BLaER1 (cell line): ENCODE data around the gene CBL.

ENCODE experiments used
- H3K27ac ChIP-seq: shearing (Covaris generic); formaldehyde crosslinking; 2 replicates; pipeline ENCODE4 v1.8.1; 2022
- H3K27me3 ChIP-seq: shearing (Covaris generic); formaldehyde crosslinking; 2 replicates; pipeline ENCODE4 v1.8.1; 2022
- H3K36me3 ChIP-seq: shearing (Covaris generic); formaldehyde crosslinking; 2 replicates; pipeline ENCODE4 v1.8.1; 2022
- H3K4me1 ChIP-seq: shearing (Covaris generic); formaldehyde crosslinking; 2 replicates; pipeline ENCODE4 v1.8.1; 2022
- H3K4me2 ChIP-seq: shearing (Covaris generic); formaldehyde crosslinking; 2 replicates; pipeline ENCODE4 v1.8.1; 2022
- H3K4me3 ChIP-seq: shearing (Covaris generic); formaldehyde crosslinking; 2 replicates; pipeline ENCODE4 v1.8.1; 2022
- H3K9ac ChIP-seq: shearing (Covaris generic); formaldehyde crosslinking; 2 replicates; pipeline ENCODE4 v1.8.1; 2022
- H3K9me3 ChIP-seq: shearing (Covaris generic); formaldehyde crosslinking; 2 replicates; pipeline ENCODE4 v1.8.1; 2022
- H4K20me1 ChIP-seq: shearing (Covaris generic); formaldehyde crosslinking; 2 replicates; pipeline ENCODE4 v1.8.1; 2022
- Cebpa-rat ChIP-seq: shearing (Covaris generic); IDR thresholded peaks from 2 replicates; pipeline ENCODE4 v1.8.1; 2022

The CBL gene

GRCh38 chr11:119319700-119320239 lies 113.6 kb downstream of the CBL start:
- Histone ChIP-seq H3K9ac (peak overlapping the region; percentile 72), H4K20me1 (peaks cover 18% of the 10 kb centered on the region), H3K36me3 (peaks cover 3% of the 10 kb centered on the region), H3K27ac (peak overlapping the region; percentile 89), H3K4me3 (peak overlapping the region; percentile 80), H3K4me1 (peaks cover 90% of the 10 kb centered on the region), H3K9me3 (no peaks in the 10 kb centered on the region), H3K27me3 (no peaks in the 10 kb centered on the region), H3K4me2 (peak overlapping the region; percentile 99)
- TF ChIP-seq Cebpa-rat, result no peak

- Histone ChIP-seq H3K4me1 (peaks cover 90% of the 10 kb centered on the region), H3K9ac (peak overlapping the region; percentile 75), H3K9me3 (no peaks in the 10 kb centered on the region), H3K27ac (peak overlapping the region; percentile 89), H3K27me3 (no peaks in the 10 kb centered on the region), H3K36me3 (no peaks in the 10 kb centered on the region), H4K20me1 (peaks cover 13% of the 10 kb centered on the region), H3K4me3 (peak overlapping the region; percentile 80), H3K4me2 (peak overlapping the region; percentile 99)
- no peak for TF ChIP-seq Cebpa-rat
Measured at GRCh38 chr11:119320240-119320775, 114.2 kb downstream of the CBL start.

- peaks cover 6% of the 10 kb centered on the region; the same call in 1 of the 2 replicates for H4K20me1 ChIP-seq
- H3K27ac ChIP-seq, result peak overlapping the region; percentile 89
- peak overlapping the region; percentile 64 for H3K4me3 ChIP-seq
- TF ChIP-seq Cebpa-rat, result no peak
- H3K4me2 ChIP-seq, result peak overlapping the region; percentile 99
- H3K4me1 ChIP-seq, result peaks cover 89% of the 10 kb centered on the region
- H3K9ac ChIP-seq, result peak overlapping the region; percentile 75
- H3K27me3 ChIP-seq, result no peaks in the 10 kb centered on the region
- H3K36me3 ChIP-seq, result no peaks in the 10 kb centered on the region
- H3K9me3 ChIP-seq, result no peaks in the 10 kb centered on the region
Measured at GRCh38 chr11:119320776-119321524, 114.8 kb downstream of the CBL start.

DNA sequence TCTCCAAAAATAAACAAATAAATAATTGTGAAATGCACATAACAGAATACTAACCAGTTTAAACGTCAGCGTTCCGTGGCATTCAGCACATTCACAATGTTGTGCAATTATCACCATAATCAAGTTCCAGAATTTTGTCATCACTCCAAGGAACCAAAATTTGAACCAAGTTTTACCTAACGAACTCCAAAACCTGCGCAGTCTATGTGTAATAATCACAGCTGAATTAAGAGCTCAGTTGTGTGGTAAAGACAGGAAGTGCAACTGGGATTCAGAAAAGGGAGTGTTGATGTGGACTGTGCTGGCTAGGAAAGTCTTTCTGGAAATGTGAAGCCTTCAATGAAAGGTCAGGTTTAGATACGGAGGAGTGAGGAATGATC lies 116.2 kb downstream of the CBL start:
- peaks cover 85% of the 10 kb centered on the region for H3K4me1 ChIP-seq
- no peaks in the 10 kb centered on the region for H3K27me3 ChIP-seq
- H3K4me3 ChIP-seq, result peak overlapping the region; percentile 64; the same call in 1 of the 2 replicates
- H3K9ac ChIP-seq, result peak overlapping the region; percentile 75; the same call in 1 of the 2 replicates
- H3K4me2 ChIP-seq, result peak overlapping the region; percentile 99
- no peaks in the 10 kb centered on the region for H3K36me3 ChIP-seq
- H4K20me1 ChIP-seq, result no peaks in the 10 kb centered on the region
- H3K9me3 ChIP-seq, result no peaks in the 10 kb centered on the region
- H3K27ac ChIP-seq, result peak overlapping the region; percentile 89; the same call in 1 of the 2 replicates
- no peak for TF ChIP-seq Cebpa-rat

DNA sequence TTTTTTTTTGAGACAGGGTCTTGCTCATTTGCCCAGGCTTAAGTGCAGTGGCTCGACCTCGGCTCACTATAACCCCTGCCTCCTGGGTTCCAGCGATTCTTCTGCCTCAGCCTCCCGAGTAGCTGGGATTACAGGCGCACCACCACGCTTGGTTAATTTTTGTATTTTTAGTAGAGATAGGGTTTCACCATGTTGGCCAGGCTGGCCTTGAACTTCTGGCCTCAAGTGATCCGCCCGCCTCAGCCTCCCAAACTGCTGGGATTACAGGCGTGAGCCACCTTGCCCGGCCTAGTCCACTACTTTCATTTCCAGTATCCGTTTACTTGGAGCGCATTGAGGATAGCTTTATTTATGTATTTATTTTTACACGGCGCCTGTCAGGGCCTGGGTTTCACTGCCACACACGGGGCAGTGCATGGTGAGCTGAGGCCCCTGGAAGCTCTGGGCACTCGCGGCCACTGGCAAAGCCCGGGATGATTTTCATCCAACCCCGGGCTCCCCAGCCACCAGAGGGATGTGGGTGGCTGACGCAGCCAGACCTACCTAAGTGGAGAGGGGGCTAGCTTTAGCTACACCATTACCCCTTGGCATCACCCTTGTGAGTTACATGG lies 116.9 kb downstream of the CBL start:
- TF ChIP-seq Cebpa-rat, result no peak
- peak overlapping the region; percentile 76; the same call in 1 of the 2 replicates for H3K27ac ChIP-seq
- H3K36me3 ChIP-seq, result no peaks in the 10 kb centered on the region
- no peaks in the 10 kb centered on the region for H4K20me1 ChIP-seq
- H3K4me2 ChIP-seq, result peak overlapping the region; percentile 99
- H3K9me3 ChIP-seq, result no peaks in the 10 kb centered on the region
- H3K4me3 ChIP-seq, result no peak overlapping the region
- peaks cover 78% of the 10 kb centered on the region for H3K4me1 ChIP-seq
- H3K9ac ChIP-seq, result no peak overlapping the region
- H3K27me3 ChIP-seq, result no peaks in the 10 kb centered on the region

DNA sequence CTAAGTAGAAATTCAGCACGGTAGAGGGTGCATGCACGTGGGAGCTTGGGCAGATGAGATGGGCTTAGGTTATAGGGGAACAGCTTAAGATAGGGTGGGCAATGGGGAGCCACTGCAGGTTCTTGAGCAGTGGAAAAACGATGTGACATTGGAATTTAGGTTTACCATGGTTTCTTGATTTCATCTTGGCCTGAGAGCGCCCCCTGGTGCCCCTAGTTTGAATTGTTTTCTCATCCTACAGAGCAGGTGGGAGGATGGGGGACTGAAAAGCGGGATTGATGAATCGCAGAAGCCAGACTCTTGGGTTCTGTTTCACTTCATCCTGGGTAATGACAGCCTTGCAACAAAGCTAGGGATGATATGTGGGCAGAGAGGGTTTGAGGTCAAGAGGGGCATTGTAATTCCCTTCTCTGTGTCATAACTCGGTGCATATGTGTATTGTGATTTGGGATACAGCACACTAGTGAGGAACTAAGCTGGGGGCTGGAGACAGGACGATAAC lies 117.4 kb downstream of the CBL start:
- H4K20me1 ChIP-seq, result no peaks in the 10 kb centered on the region
- peak overlapping the region; percentile 99 for H3K4me2 ChIP-seq
- no peaks in the 10 kb centered on the region for H3K9me3 ChIP-seq
- H3K4me3 ChIP-seq, result peak overlapping the region; percentile 43
- no peak for TF ChIP-seq Cebpa-rat
- H3K27me3 ChIP-seq, result no peaks in the 10 kb centered on the region
- no peaks in the 10 kb centered on the region for H3K36me3 ChIP-seq
- H3K9ac ChIP-seq, result peak overlapping the region; percentile 63; the same call in 1 of the 2 replicates
- peak overlapping the region; percentile 76 for H3K27ac ChIP-seq
- peaks cover 72% of the 10 kb centered on the region for H3K4me1 ChIP-seq

GRCh38 chr11:119324189-119324588 lies 118.0 kb downstream of the CBL start:
- no peaks in the 10 kb centered on the region for H3K9me3 ChIP-seq
- H3K27me3 ChIP-seq, result no peaks in the 10 kb centered on the region
- peak overlapping the region; percentile 99 for H3K4me2 ChIP-seq
- H3K4me3 ChIP-seq, result peak overlapping the region; percentile 43
- H4K20me1 ChIP-seq, result no peaks in the 10 kb centered on the region
- peak overlapping the region; percentile 63; the same call in 1 of the 2 replicates for H3K9ac ChIP-seq
- TF ChIP-seq Cebpa-rat, result no peak
- H3K4me1 ChIP-seq, result peaks cover 66% of the 10 kb centered on the region
- H3K27ac ChIP-seq, result peak overlapping the region; percentile 76
- no peaks in the 10 kb centered on the region for H3K36me3 ChIP-seq

- Histone ChIP-seq H4K20me1 (no peaks in the 10 kb centered on the region), H3K36me3 (no peaks in the 10 kb centered on the region), H3K27me3 (no peaks in the 10 kb centered on the region), H3K4me2 (no peak overlapping the region), H3K9ac (no peak overlapping the region), H3K27ac (no peak overlapping the region), H3K4me1 (peaks cover 40% of the 10 kb centered on the region), H3K9me3 (no peaks in the 10 kb centered on the region), H3K4me3 (no peak overlapping the region)
- TF ChIP-seq Cebpa-rat, result no peak
Measured at GRCh38 chr11:119329320-119329719, 123.2 kb downstream of the CBL start.

DNA sequence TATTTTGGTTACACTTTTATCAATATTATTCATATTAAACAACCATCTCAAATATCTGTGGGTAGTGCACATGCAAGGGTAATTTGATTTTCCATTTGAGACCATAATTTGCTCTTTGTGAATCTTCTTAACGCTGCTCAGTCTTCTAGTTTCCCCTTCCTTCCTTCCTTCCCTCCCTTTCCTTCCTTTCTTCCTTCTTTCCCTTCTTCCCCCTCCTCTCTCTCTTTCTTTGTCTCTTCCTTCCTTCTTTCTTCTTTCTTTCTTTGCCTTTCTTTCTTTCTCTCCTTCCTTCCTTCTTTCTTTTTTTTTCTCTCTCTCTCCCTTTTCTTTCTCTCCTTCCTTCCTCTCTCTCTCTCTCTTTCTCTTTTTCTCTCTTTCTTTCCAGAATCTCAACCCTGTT lies 124.1 kb downstream of the CBL start:
- Histone ChIP-seq H3K27ac (no peak overlapping the region), H3K36me3 (no peaks in the 10 kb centered on the region), H3K4me2 (no peak overlapping the region), H3K4me3 (no peak overlapping the region), H3K9ac (no peak overlapping the region), H3K9me3 (no peaks in the 10 kb centered on the region), H4K20me1 (no peaks in the 10 kb centered on the region; the same call in 1 of the 2 replicates), H3K27me3 (no peaks in the 10 kb centered on the region), H3K4me1 (peaks cover 37% of the 10 kb centered on the region)
- TF ChIP-seq Cebpa-rat, result no peak
